Measurements from ENCODE around the gene MAPKAPK3.
A peak's percentile ranks its signal among the peaks of the same experiment; 100 is the strongest.

The MAPKAPK3 gene

GRCh38 chr3:50609071-50609762 is 7.7 kb upstream of the MAPKAPK3 start:
- no peak for FAIRE-seq

GRCh38 chr3:50609763-50610085 is 7.2 kb upstream of the MAPKAPK3 start:
- FAIRE-seq = no peak

- no peak for FAIRE-seq
These were observed 6.6 kb upstream of the MAPKAPK3 start for GRCh38 chr3:50610181-50610971.

- FAIRE-seq = no peak
These were observed 5.9 kb upstream of the MAPKAPK3 start for GRCh38 chr3:50610992-50611463.

GRCh38 chr3:50611464-50612233 is 5.3 kb upstream of the MAPKAPK3 start, which contains the start of gene CISH:
TSS of gene CISH (minus strand) at chr3:50611774. CDS start at chr3:50611650, 124 bp downstream.
- FAIRE-seq = peak; percentile 93

- no peak for FAIRE-seq
These were observed 4.6 kb upstream of the MAPKAPK3 start for GRCh38 chr3:50612234-50612882.

GRCh38 chr3:50612970-50613846 is 3.7 kb upstream of the MAPKAPK3 start:
- FAIRE-seq = no peak

- no peak for FAIRE-seq
These were observed 1.8 kb upstream of the MAPKAPK3 start for GRCh38 chr3:50615190-50615589.

- FAIRE-seq = no peak
These were observed 765 bp upstream of the MAPKAPK3 start for GRCh38 chr3:50616003-50616769.

GRCh38 chr3:50616770-50617095 is 218 bp upstream of the MAPKAPK3 start:
- FAIRE-seq = no peak

GRCh38 chr3:50617911-50618481 is 1.0 kb downstream of the MAPKAPK3 start:
- no peak for FAIRE-seq

GRCh38 chr3:50620420-50620819 is 3.5 kb downstream of the MAPKAPK3 start:
- FAIRE-seq = no peak

GRCh38 chr3:50620820-50621219 is 3.9 kb downstream of the MAPKAPK3 start:
- FAIRE-seq = no peak

- FAIRE-seq = no peak
These were observed 5.9 kb downstream of the MAPKAPK3 start for GRCh38 chr3:50622881-50623280.

- FAIRE-seq = no peak
These were observed 7.0 kb downstream of the MAPKAPK3 start for GRCh38 chr3:50623840-50624474.

GRCh38 chr3:50624634-50625033 is 7.7 kb downstream of the MAPKAPK3 start:
- no peak for FAIRE-seq

GRCh38 chr3:50625231-50626182 is 8.6 kb downstream of the MAPKAPK3 start:
- FAIRE-seq = no peak

GRCh38 chr3:50626401-50626800 is 9.4 kb downstream of the MAPKAPK3 start:
- no peak for FAIRE-seq

GRCh38 chr3:50627407-50628051 is 10.6 kb downstream of the MAPKAPK3 start:
- FAIRE-seq = no peak
